Measurements from ENCODE around the gene TM4SF18. TPM values are rescaled to one million over a fixed set of nuclear protein-coding genes. Genes with fewer than 3 reads are reported as not detected.

TM4SF18 gene
- total and polyA plus RNA-seq, 2 experiments from 2014 or later: 1.5 to 1.7 TPM

DNA sequence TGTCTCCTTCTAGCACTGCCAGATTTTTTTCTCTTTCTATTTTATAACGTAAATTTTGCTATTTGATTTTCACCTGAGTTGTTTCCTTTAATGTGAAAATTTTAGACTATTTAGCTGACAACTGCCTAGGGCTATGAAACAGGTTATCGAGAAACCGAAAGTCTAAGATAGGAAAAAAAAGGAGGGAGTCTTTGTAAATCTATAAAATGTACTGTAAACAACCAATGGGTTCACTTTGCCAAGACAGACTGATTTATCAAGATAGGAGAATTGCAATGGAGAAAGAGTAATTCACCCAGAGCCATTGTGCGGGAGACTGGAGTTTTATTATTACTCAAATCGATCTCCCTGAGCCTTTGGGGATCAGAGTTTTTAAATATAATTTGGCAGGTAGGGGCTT, 50.0 kb downstream of the TM4SF18 start:
- Histone ChIP-seq H2AFZ (no peak overlapping the region), H3K79me2 (no peaks in the 10 kb centered on the region), H3K9me3 (ENCODE audit: low read depth) (no peaks in the 10 kb centered on the region), H3K4me2 (no peak overlapping the region), H3K27me3 (no peaks in the 10 kb centered on the region), H3K4me1 (ENCODE audit: insufficient read depth) (no peaks in the 10 kb centered on the region), H4K20me1 (ENCODE audit: insufficient read depth, poor library complexity, severe bottlenecking) (no peaks in the 10 kb centered on the region), H3K9me2 (replicated peaks; ENCODE audit: insufficient read depth) (no peaks in the 10 kb centered on the region), H3K27ac (no peak overlapping the region), H3K4me3 (no peak overlapping the region), H3K36me3 (replicated peaks; ENCODE audit: insufficient read depth, low read depth) (no peaks in the 10 kb centered on the region)
- WGBS (ENCODE audit: low lambda C conversion rate, missing lambda C conversion rate): 79% methylated on average over 5 of the region's 5 CpGs
- TF ChIP-seq, protein P1, sequence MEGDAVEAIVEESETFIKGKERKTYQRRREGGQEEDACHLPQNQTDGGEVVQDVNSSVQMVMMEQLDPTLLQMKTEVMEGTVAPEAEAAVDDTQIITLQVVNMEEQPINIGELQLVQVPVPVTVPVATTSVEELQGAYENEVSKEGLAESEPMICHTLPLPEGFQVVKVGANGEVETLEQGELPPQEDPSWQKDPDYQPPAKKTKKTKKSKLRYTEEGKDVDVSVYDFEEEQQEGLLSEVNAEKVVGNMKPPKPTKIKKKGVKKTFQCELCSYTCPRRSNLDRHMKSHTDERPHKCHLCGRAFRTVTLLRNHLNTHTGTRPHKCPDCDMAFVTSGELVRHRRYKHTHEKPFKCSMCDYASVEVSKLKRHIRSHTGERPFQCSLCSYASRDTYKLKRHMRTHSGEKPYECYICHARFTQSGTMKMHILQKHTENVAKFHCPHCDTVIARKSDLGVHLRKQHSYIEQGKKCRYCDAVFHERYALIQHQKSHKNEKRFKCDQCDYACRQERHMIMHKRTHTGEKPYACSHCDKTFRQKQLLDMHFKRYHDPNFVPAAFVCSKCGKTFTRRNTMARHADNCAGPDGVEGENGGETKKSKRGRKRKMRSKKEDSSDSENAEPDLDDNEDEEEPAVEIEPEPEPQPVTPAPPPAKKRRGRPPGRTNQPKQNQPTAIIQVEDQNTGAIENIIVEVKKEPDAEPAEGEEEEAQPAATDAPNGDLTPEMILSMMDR (IDR thresholded peaks at IDR 0.05; ENCODE audit: poor library complexity): no peak
- TF ChIP-seq EZH2phosphoT487 (IDR thresholded peaks at IDR 0.05; ENCODE audit: low read depth, severe bottlenecking, unreplicated experiment) (no peak), EZH2 (IDR thresholded peaks at IDR 0.05; ENCODE audit: borderline replicate concordance) (no peak)
- no peak for DNase-seq (ENCODE audit: low spot score)

DNA sequence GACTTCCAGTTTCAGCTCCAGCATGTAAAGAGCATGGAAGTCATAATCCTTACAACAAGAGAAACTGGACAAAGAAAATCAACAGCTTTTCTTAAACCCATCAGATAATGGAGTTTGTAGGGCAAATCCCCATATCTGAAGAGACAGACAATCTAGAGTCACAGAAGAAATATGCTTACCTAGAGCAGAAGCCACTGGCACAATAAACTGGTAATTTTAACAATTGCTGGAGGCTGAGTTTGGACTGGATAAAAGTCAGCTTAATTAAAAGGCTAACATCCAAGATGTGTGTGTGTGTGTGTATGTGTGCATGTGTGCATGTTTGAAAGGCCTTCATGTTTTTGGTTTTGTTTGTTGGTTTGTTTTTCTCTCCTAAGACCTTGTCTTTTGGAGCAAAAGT, 50.6 kb downstream of the TM4SF18 start:
- TF ChIP-seq EZH2phosphoT487 (IDR thresholded peaks at IDR 0.05; ENCODE audit: low read depth, severe bottlenecking, unreplicated experiment) (no peak), EZH2 (IDR thresholded peaks at IDR 0.05; ENCODE audit: borderline replicate concordance) (no peak)
- Histone ChIP-seq H3K4me2 (no peak overlapping the region), H4K20me1 (ENCODE audit: insufficient read depth, poor library complexity, severe bottlenecking) (no peaks in the 10 kb centered on the region), H3K36me3 (replicated peaks; ENCODE audit: insufficient read depth, low read depth) (no peaks in the 10 kb centered on the region), H3K4me1 (ENCODE audit: insufficient read depth) (no peaks in the 10 kb centered on the region), H3K27me3 (no peaks in the 10 kb centered on the region), H3K9me3 (ENCODE audit: low read depth) (no peaks in the 10 kb centered on the region), H2AFZ (no peak overlapping the region), H3K9me2 (replicated peaks; ENCODE audit: insufficient read depth) (no peaks in the 10 kb centered on the region), H3K79me2 (no peaks in the 10 kb centered on the region), H3K4me3 (no peak overlapping the region), H3K27ac (no peak overlapping the region)
- DNase-seq (ENCODE audit: low spot score): no peak

DNA sequence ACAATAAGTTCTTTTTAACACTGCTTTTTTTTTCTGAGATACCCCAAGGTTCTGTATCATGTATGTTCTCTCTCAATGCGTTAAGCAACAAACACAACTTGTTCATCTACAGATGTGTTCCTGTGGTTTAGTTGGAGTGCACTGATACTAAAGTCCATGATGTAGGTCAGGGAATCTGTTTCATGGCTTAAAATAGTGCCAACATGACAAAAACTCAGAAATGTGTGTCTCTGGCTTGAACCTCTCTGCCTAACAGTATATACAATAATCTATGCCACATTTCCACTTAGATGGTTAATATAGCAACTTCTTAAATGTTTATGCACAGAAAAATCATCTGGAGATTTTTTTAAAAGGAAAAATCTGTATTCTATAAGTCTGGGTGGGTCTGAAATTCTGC, 51.1 kb downstream of the TM4SF18 start:
- no peaks in the 10 kb centered on the region for H3K36me3 ChIP-seq (replicated peaks; ENCODE audit: insufficient read depth, low read depth)
- DNase-seq (ENCODE audit: low spot score): no peak
- no peak overlapping the region for H3K4me2 ChIP-seq
- no peak overlapping the region for H3K27ac ChIP-seq
- H3K9me3 ChIP-seq (ENCODE audit: low read depth): no peaks in the 10 kb centered on the region
- H3K4me3 ChIP-seq: no peak overlapping the region
- H4K20me1 ChIP-seq (ENCODE audit: insufficient read depth, poor library complexity, severe bottlenecking): no peaks in the 10 kb centered on the region
- H3K9me2 ChIP-seq (replicated peaks; ENCODE audit: insufficient read depth): no peaks in the 10 kb centered on the region
- 96% methylated on average over 1 of the region's 1 CpG for WGBS (ENCODE audit: low lambda C conversion rate, missing lambda C conversion rate)
- H2AFZ ChIP-seq: no peak overlapping the region
- no peaks in the 10 kb centered on the region for H3K4me1 ChIP-seq (ENCODE audit: insufficient read depth)
- no peaks in the 10 kb centered on the region for H3K27me3 ChIP-seq
- no peak for TF ChIP-seq EZH2phosphoT487 (IDR thresholded peaks at IDR 0.05; ENCODE audit: low read depth, severe bottlenecking, unreplicated experiment)
- TF ChIP-seq, protein P1 (IDR thresholded peaks at IDR 0.05; ENCODE audit: poor library complexity): no peak
- TF ChIP-seq EZH2 (IDR thresholded peaks at IDR 0.05; ENCODE audit: borderline replicate concordance): no peak
- H3K79me2 ChIP-seq: no peaks in the 10 kb centered on the region

DNA sequence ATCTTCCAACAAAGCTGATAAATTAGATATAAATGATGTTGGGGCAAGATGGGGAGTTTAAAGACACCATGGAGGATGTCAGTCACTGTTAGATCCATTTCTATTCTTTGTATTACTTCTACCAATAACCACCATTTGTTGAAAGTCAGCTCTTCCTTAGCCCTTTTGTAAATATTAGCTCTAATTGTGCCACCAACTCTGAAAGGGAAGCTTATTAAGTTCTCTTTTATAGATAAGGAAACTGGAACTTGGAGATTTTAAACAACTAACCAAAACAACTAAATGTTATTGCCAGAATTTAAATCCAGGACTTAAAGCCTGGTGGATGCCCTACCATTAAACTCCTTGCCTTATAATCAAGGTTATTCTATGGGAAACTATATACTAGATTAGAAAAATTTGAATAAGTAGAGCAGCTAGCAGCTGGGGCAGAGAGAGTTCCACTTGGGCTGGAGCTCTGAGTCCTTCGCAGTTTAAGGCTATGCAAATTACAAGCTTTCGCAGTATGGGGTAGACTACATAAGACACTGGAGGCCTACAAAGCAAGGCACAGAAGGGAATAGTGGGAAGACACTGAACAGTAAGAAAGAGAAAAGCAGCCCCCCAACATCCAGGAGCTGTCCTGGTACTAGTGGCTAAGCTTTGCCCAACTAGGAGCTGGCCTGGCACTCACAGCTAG, 52.6 kb downstream of the TM4SF18 start:
- no peaks in the 10 kb centered on the region for H3K36me3 ChIP-seq (replicated peaks; ENCODE audit: insufficient read depth, low read depth)
- no peaks in the 10 kb centered on the region for H3K27me3 ChIP-seq
- H3K4me1 ChIP-seq (ENCODE audit: insufficient read depth): no peaks in the 10 kb centered on the region
- H3K9me3 ChIP-seq (ENCODE audit: low read depth): no peaks in the 10 kb centered on the region
- 85% methylated on average over 2 of the region's 2 CpGs for WGBS (ENCODE audit: low lambda C conversion rate, missing lambda C conversion rate)
- H3K4me2 ChIP-seq: no peak overlapping the region
- H3K79me2 ChIP-seq: no peaks in the 10 kb centered on the region
- TF ChIP-seq EZH2phosphoT487 (IDR thresholded peaks at IDR 0.05; ENCODE audit: low read depth, severe bottlenecking, unreplicated experiment) (no peak), EZH2 (IDR thresholded peaks at IDR 0.05; ENCODE audit: borderline replicate concordance) (no peak)
- TF ChIP-seq, protein P1 (IDR thresholded peaks at IDR 0.05; ENCODE audit: poor library complexity): no peak
- no peak overlapping the region for H3K27ac ChIP-seq
- H3K4me3 ChIP-seq: no peak overlapping the region
- H4K20me1 ChIP-seq (ENCODE audit: insufficient read depth, poor library complexity, severe bottlenecking): no peaks in the 10 kb centered on the region
- H3K9me2 ChIP-seq (replicated peaks; ENCODE audit: insufficient read depth): no peaks in the 10 kb centered on the region
- no peak overlapping the region for H2AFZ ChIP-seq
- no peak for DNase-seq (ENCODE audit: low spot score)

Data from hepatocyte (in vitro differentiated cells).